Spleen (tissue), 11 donors: ENCODE results near the gene ADAMTS4. TPM values are rescaled to one million over a fixed set of nuclear protein-coding genes. Genes with fewer than 3 reads are reported as not detected.
A peak's percentile ranks its signal among the peaks of the same experiment; 100 is the strongest.

Experiments
- DNase-seq: peaks from one replicate; pipeline ENCODE4 v3.0.0-alpha.2; 2020
- H3K27ac ChIP-seq, 8 donors: fragments of 200-600 bp; sonication (generic) in 7 of 8; 1 replicate in 4 of 8; 2 replicates in 4 of 8; pipeline versions ENCODE4 v1.5.0 to v1.8.0; 2016 to 2021; ENCODE audit warnings: inconsistent platforms in 4 of 8, mild to moderate bottlenecking in 4 of 8, moderate library complexity in 1 of 8
- H3K27me3 ChIP-seq, 7 donors: fragments of 200-600 bp; sonication (generic) in 6 of 7; replicated peaks in 1 of 7; 1 replicate in 4 of 7; 2 replicates in 3 of 7; pipeline versions ENCODE4 v1.5.0 to v1.8.0; 2016 to 2021; ENCODE audit warnings: inconsistent platforms in 3 of 7, mild to moderate bottlenecking in 1 of 7
- H3K36me3 ChIP-seq, 6 donors: fragments of 200-600 bp; sonication (generic) in 5 of 6; 1 replicate in 4 of 6; 2 replicates in 2 of 6; pipeline versions ENCODE4 v1.5.0 to v1.8.0; 2016 to 2021; ENCODE audit warnings: inconsistent platforms in 2 of 6
- H3K4me1 ChIP-seq, 6 donors: fragments of 200-600 bp; sonication (generic) in 5 of 6; 1 replicate in 3 of 6; 2 replicates in 3 of 6; pipeline versions ENCODE4 v1.5.0 to v1.8.0; 2016 to 2021; ENCODE audit warnings: inconsistent platforms in 3 of 6
- H3K4me3 ChIP-seq, 8 donors: fragments of 200-600 bp; sonication (generic) in 7 of 8; 1 replicate in 4 of 8; 2 replicates in 4 of 8; pipeline versions ENCODE4 v1.5.0 to v1.8.0; 2016 to 2021; ENCODE audit warnings: inconsistent platforms in 4 of 8, mild to moderate bottlenecking in 4 of 8, moderate library complexity in 2 of 8
- H3K9me3 ChIP-seq, 8 donors: fragments of 200-600 bp; sonication (generic) in 7 of 8; 1 replicate in 4 of 8; 2 replicates in 4 of 8; pipeline versions ENCODE4 v1.5.0 to v1.8.0; 2016 to 2021; ENCODE audit warnings: inconsistent platforms in 4 of 8
- CTCF ChIP-seq, 11 experiments: fragments of 200-600 bp in 7 of 11; fragments of 450-650 bp in 4 of 11; sonication (generic) in 4 of 11; IDR thresholded peaks in 8 of 11; conservative IDR thresholded peaks in 3 of 11; 1 replicate in 7 of 11; 2 replicates in 4 of 11; pipeline versions ENCODE4 v1.4.0 to v1.8.0; 2016 to 2021; ENCODE audit warnings: antibody characterized with exemption in 11 of 11, inconsistent platforms in 4 of 11, mild to moderate bottlenecking in 1 of 11
- POLR2A ChIP-seq, 3 donors: fragments of 450-650 bp; IDR thresholded peaks; one replicate each; pipeline ENCODE4 v1.5.1; 2017; ENCODE audit warnings: antibody characterized with exemption in 3 of 3, mild to moderate bottlenecking in 1 of 3
- POLR2AphosphoS5 ChIP-seq, 3 donors: sonication (generic); formaldehyde crosslinking; IDR thresholded peaks; one replicate each; pipeline ENCODE4 v1.5.1; 2017; ENCODE audit warnings: antibody characterized with exemption in 3 of 3
- WGBS, 5 donors: extraction: QIAGEN DNeasy Blood & Tissue Kit in 3 of 5; methylation state at CpG; one replicate each; pipeline versions ENCODE4 v1.1.5 to v1.1.7; 2013 to 2018; 5-methylcytosine and 5-hydroxymethylcytosine counted together
- intact Hi-C: fragments of 100-400 bp; cut with DNase I; formaldehyde crosslinking; loops from one replicate; pipeline ENCODE4 v1.15.0; 2023; ENCODE audit warnings: low total_unique reads
- polyA plus RNA-seq, 3 donors: library from polyadenylated mRNA; stranded (reverse); fragments of 200-250 nt; gene quantifications; one replicate each; pipeline ENCODE4 v1.2.1, GENCODE V29; 2013
- total RNA-seq, 7 donors: library from RNA; depleted of rRNA in 3 of 7; stranded (reverse); fragments of >200 nt in 3 of 7; fragmentation: NEBNext Ultra II Directional in 4 of 7; extraction: Animal tissue kit (Norgen Biotek cat#: 25700) in 4 of 7; gene quantifications; one replicate each; pipeline versions ENCODE4 v1.1.0 to v1.2.1, GENCODE V29; 2016 to 2021
- donor health status: healthy with polysubstance abuse.
- donor health status: DM: no; HTN: no; CAD: no; lungs with moderate emphysema.
- donor health status: DM: no; HTN: no; CAD: no.
- donor health status: Bipolar disorder and iron deficiency.
- donor health status: healthy.
- donor health status: DM: no; HTN: no; CAD: no.
- donor health status: DM: yes; HTN: yes; CAD: no.

The ADAMTS4 gene
- total and polyA plus RNA-seq, 10 donors: 0.26 to 37.8 (median 4.0) TPM

DNA sequence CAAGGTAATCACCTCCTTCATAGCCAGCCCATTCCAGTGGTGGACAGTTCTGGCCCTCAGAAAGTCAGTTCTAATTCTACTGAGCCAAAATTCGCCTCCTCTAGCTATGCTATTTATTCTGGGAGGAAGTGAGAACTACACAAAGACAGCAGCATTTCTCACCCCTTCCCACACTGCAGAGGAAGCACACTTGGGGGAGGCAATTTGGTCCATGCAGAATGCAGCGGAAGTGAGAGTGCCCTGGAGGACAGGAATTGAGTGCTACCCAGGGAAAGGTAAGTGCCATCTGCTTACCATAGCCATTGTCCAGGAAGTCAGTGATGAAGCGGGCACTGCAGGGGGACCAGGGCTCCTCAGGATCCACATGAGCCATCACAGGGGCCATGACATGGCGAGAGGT, 3.7 kb downstream of the ADAMTS4 start:
- Histone ChIP-seq H3K4me1 (peaks cover 48 to 100% (median 94%) of the 10 kb centered on the region in 6 donors), H3K9me3 (no peaks in the 10 kb centered on the region), H3K27me3 (no peaks in the 10 kb centered on the region), H3K27ac (peak overlapping the region; percentile 26 to 97 (median 54)), H3K36me3 (peaks cover 0 to 8% (median 0%) of the 10 kb centered on the region in 6 donors), H3K4me3 (peak overlapping the region in 1 of 8 donors; percentile 62)
- intact Hi-C loops: no loop called here
- WGBS, 5 donors: 57 to 69% (median 64%) methylated on average over 4 of the region's 4 CpGs
- no peak for TF ChIP-seq POLR2A (IDR thresholded peaks at IDR 0.05)
- TF ChIP-seq POLR2AphosphoS5 (IDR thresholded peaks at IDR 0.05): peak in 2 of 3 donors; percentile 9 to 63
- DNase-seq: peak; percentile 76

- H3K27ac ChIP-seq: peak overlapping the region in 3 of 8 donors; percentile 43 to 97 (median 54)
- H3K27me3 ChIP-seq: no peaks in the 10 kb centered on the region
- H3K36me3 ChIP-seq: peaks cover 0 to 8% (median 0%) of the 10 kb centered on the region in 6 donors
- TF ChIP-seq POLR2A (IDR thresholded peaks at IDR 0.05) (no peak), POLR2AphosphoS5 (IDR thresholded peaks at IDR 0.05) (peak; percentile 32 to 69 (median 52)), CTCF (IDR thresholded peaks at IDR 0.05 in 8 of 11, conservative IDR thresholded peaks at IDR 0.05 in 3 of 11) (peak in 5 of 11 experiments; percentile 27 to 50 (median 35))
- WGBS, 5 donors: 77 to 90% (median 83%) methylated on average over 21 of the region's 21 CpGs
- peak overlapping the region in 1 of 8 donors; percentile 7 for H3K4me3 ChIP-seq
- intact Hi-C loops: no loop called here
- H3K4me1 ChIP-seq: peaks cover 47 to 94% (median 85%) of the 10 kb centered on the region in 6 donors
- H3K9me3 ChIP-seq: no peaks in the 10 kb centered on the region
- peak; percentile 84 for DNase-seq
These were observed 5.2 kb downstream of the ADAMTS4 start for GRCh38 chr1:161193561-161194235.

DNA sequence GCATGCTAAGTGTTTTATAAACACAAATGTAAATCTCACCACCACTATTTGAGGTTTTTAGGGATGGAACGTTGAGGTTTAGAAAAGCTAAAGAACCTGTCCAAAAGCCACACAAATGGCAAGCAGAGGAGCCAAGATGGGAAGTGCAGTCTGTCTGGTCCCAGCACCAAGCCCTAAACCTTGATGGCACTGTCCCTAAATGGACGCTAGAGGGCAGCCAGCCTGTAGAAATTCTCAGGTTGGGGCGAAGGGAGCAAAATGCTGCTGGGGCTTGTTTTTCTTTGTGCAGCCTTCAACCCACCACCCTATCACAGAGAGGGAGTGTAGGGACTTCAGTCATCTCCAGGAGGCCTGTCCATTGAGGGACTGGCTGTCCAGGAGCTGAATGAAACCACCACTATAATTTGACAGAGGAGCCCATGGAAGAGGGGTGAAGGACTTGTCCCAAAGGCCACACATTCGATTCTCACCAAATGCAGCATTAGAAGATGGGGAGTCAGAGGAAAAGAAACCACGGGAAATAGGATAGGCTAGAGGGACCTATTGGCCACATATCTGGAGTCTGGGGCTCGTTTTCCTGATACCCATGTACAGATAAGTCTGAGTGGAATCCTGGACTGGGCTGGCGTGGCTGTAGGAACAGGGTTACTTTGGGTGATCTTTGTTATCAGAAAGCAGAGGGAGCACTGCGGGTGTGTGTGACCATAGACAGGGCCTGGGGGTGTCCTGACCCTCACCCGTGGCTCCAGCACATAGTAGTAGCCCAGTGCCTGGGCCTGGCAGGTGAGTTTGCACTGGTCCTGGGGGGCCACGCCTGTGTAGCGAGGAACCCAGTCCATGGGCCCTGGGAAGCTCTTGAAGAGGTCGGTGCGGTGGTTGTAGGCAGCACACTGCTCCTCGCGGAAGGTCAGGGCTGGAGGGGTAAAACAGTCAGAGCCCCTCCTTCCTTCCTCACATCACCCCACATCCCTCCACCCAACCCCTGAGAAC, 6.1 kb downstream of the ADAMTS4 start:
- Histone ChIP-seq H3K9me3 (no peaks in the 10 kb centered on the region), H3K4me3 (peak overlapping the region in 1 of 8 donors; percentile 7), H3K27ac (peak overlapping the region in 3 of 8 donors; percentile 21 to 97 (median 43)), H3K36me3 (peaks cover 0 to 8% (median 0%) of the 10 kb centered on the region in 6 donors), H3K4me1 (peaks cover 42 to 94% (median 81%) of the 10 kb centered on the region in 6 donors), H3K27me3 (no peaks in the 10 kb centered on the region)
- WGBS, 5 donors: 42 to 66% (median 55%) methylated on average over 9 to 15 of the region's 15 CpGs
- no peak for TF ChIP-seq POLR2A (IDR thresholded peaks at IDR 0.05)
- peak in 1 of 3 donors; percentile 56 for TF ChIP-seq POLR2AphosphoS5 (IDR thresholded peaks at IDR 0.05)
- peak; percentile 83 to 95 (median 92) for TF ChIP-seq CTCF (IDR thresholded peaks at IDR 0.05 in 8 of 11, conservative IDR thresholded peaks at IDR 0.05 in 3 of 11)
- DNase-seq: peak; percentile 86
- intact Hi-C loops: no loop called here

DNA sequence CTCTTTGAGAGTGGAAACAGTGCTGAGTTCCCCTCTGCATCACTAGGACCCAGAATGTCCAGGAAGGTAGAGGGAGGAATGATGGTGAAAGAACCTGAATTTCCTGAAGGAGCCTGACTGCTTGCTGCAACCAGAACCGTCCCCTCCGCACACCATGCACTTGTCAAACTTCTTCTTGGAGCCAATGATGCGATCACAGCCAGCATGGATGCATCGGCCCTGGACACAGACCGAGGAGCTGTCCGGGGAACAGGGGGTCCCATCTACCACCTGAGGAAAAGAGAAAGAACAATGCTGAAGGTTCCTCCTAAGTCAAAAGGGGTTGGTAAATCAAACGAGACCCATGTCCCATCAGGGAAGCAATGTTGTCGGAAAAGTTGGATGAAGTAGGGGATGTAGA, 6.9 kb downstream of the ADAMTS4 start:
- no peak overlapping the region for H3K27ac ChIP-seq
- peaks cover 0 to 8% (median 0%) of the 10 kb centered on the region in 6 donors for H3K36me3 ChIP-seq
- WGBS, 5 donors: 65 to 86% (median 76%) methylated on average over 8 of the region's 8 CpGs
- DNase-seq: peak; percentile 53
- H3K4me3 ChIP-seq: no peak overlapping the region
- H3K4me1 ChIP-seq: peaks cover 47 to 94% (median 81%) of the 10 kb centered on the region in 6 donors
- no peaks in the 10 kb centered on the region for H3K9me3 ChIP-seq
- intact Hi-C loops: no loop called here
- no peaks in the 10 kb centered on the region for H3K27me3 ChIP-seq
- TF ChIP-seq POLR2AphosphoS5 (IDR thresholded peaks at IDR 0.05) (no peak), CTCF (IDR thresholded peaks at IDR 0.05 in 8 of 11, conservative IDR thresholded peaks at IDR 0.05 in 3 of 11) (no peak), POLR2A (IDR thresholded peaks at IDR 0.05) (no peak)
